ENCODE data around the gene TMEM62. TPM values are rescaled to one million over a fixed set of nuclear protein-coding genes. Genes with fewer than 3 reads are reported as not detected.

The TMEM62 gene
- total and polyA plus RNA-seq, 9 of the 15 experiments (the other 6 are each of a cell fraction or from before 2014, with no cell fraction given), result 4.4 to 16.6 (median 11.1) TPM

GRCh38 chr15:43105778-43106485, 27.5 kb upstream of the TMEM62 start, which contains the start of gene UBR1 (continued):
- TF ChIP-seq BCLAF1 (IDR thresholded peaks at IDR 0.05; ENCODE audit: borderline replicate concordance in 1 of 2, control insufficient read depth in 1 of 2, low read depth in 2 of 2, low read length in 1 of 2), result no peak
- TF ChIP-seq ZNF140 (CRISPR knock-in tag; IDR thresholded peaks at IDR 0.05), result no peak
- no peak for TF ChIP-seq RUNX1 (IDR thresholded peaks at IDR 0.05; ENCODE audit: low read depth)
- no peak for TF ChIP-seq ETS2 (tag; IDR thresholded peaks at IDR 0.05; ENCODE audit: borderline replicate concordance, poor library complexity, severe bottlenecking)
- no peak for TF ChIP-seq IRF2 (CRISPR knock-in tag; IDR thresholded peaks at IDR 0.05)
- no peak for TF ChIP-seq ZNF121 (CRISPR knock-in tag; conservative IDR thresholded peaks at IDR 0.05)
- TF ChIP-seq GTF2A2 (tag; IDR thresholded peaks at IDR 0.05), result no peak
- no peak for TF ChIP-seq CBX1 (IDR thresholded peaks at IDR 0.05; ENCODE audit: low read depth)
- 0 out of 2 replicates have a peak, but pooled peaks have one; percentile 47 for TF ChIP-seq XRCC5 (IDR thresholded peaks at IDR 0.05; ENCODE audit: low read depth, low read length)
- TF ChIP-seq SLC30A9 (CRISPR knock-in tag; IDR thresholded peaks at IDR 0.05), result no peak
- TF ChIP-seq LCOR (CRISPR knock-in tag; IDR thresholded peaks at IDR 0.05), result 0 out of 2 replicates have a peak, but pooled peaks have one; percentile 57
- peak; percentile 94 for TF ChIP-seq ZNF384 (IDR thresholded peaks at IDR 0.05; ENCODE audit: low read depth, low read length)
- TF ChIP-seq HOXB6 (CRISPR knock-in tag; IDR thresholded peaks at IDR 0.05; ENCODE audit: borderline replicate concordance), result no peak
- TF ChIP-seq ATF2 (CRISPR knock-in tag; IDR thresholded peaks at IDR 0.05), result no peak
- no peak for TF ChIP-seq THRAP3 (IDR thresholded peaks at IDR 0.05; ENCODE audit: borderline replicate concordance)
- no peak for TF ChIP-seq ZNF212 (CRISPR knock-in tag; IDR thresholded peaks at IDR 0.05)
- peak in 1 of 2 experiments; percentile 99 for TF ChIP-seq NCOA2 (IDR thresholded peaks at IDR 0.05; ENCODE audit: partially characterized antibody in 2 of 2)
- TF ChIP-seq RBM39 (optimal IDR thresholded peaks at IDR 0.05; ENCODE audit: low read depth, low read length), result peak; percentile 18
- no peak for TF ChIP-seq ZBTB33 (CRISPR knock-in tag; IDR thresholded peaks at IDR 0.05)
- no peak for TF ChIP-seq ZNF77 (CRISPR knock-in tag; IDR thresholded peaks at IDR 0.05)
- TF ChIP-seq RBM22 (IDR thresholded peaks at IDR 0.05; ENCODE audit: low read depth, low read length, poor library complexity, severe bottlenecking), result no peak

Data from K562 (cell line).